Activated CD4-positive, alpha-beta T cell treated with anti-CD3 and anti-CD28 coated beads, Interleukin-2, amount 10 ng/mL, durations not matched to agents 24 days and 14 days (primary cell): ENCODE results near the gene MTCL1. TPM values are rescaled to one million over a fixed set of nuclear protein-coding genes. Genes with fewer than 3 reads are reported as not detected.

Experiments used
- DNase-seq: peaks from one replicate; pipeline ENCODE4 v3.0.0; 2022
- H3K27ac Mint-ChIP-seq: one replicate; pipeline ENCODE4 v1.8.0; 2022; ENCODE audit warnings: mild to moderate bottlenecking, mixed read lengths
- H3K27me3 Mint-ChIP-seq: one replicate; pipeline ENCODE4 v1.8.0; 2022; ENCODE audit warnings: mixed read lengths
- H3K36me3 Mint-ChIP-seq: one replicate; pipeline ENCODE4 v1.8.0; 2022; ENCODE audit warnings: low read depth, mild to moderate bottlenecking, mixed read lengths
- H3K4me1 Mint-ChIP-seq: one replicate; pipeline ENCODE4 v1.8.0; 2021; ENCODE audit warnings: mixed read lengths
- H3K4me3 Mint-ChIP-seq: one replicate; pipeline ENCODE4 v1.8.0; 2022; ENCODE audit warnings: mild to moderate bottlenecking, moderate library complexity, mixed read lengths
- H3K9me3 Mint-ChIP-seq: one replicate; pipeline ENCODE4 v1.8.0; 2021; ENCODE audit warnings: mixed read lengths
- intact Hi-C: fragments of 100-400 bp; cut with micrococcal nuclease; formaldehyde crosslinking; loops from one replicate; pipeline ENCODE4 v1.15.1; 2023
- total RNA-seq: library from RNA; stranded (reverse); gene quantifications from 2 replicates; pipeline ENCODE4 v1.2.3, GENCODE V29; 2022

Gene MTCL1
- total RNA-seq, 1 donor from 2014 or later = 0.09 TPM

DNA sequence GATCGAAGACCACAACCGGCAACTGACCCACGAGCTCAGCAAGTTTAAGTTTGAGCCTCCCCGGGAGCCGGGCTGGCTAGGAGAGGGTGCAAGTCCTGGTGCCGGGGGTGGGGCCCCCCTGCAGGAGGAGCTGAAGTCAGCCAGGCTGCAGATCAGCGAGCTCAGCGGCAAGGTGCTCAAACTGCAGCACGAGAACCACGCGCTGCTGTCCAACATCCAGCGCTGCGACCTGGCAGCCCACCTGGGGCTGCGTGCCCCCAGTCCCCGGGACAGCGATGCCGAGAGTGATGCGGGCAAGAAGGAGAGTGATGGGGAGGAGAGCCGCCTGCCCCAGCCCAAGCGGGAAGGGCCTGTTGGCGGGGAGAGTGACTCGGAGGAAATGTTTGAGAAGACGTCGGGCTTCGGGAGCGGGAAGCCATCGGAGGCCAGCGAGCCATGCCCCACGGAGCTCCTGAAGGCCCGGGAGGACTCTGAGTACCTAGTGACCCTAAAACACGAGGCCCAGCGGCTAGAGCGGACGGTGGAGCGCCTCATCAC lies 78.7 kb downstream of the MTCL1 start:
- no peaks in the 10 kb centered on the region for H3K27me3 Mint-ChIP-seq
- no peak for DNase-seq
- peaks cover 2% of the 10 kb centered on the region for H3K4me1 Mint-ChIP-seq
- H3K27ac Mint-ChIP-seq = no peak overlapping the region
- no peaks in the 10 kb centered on the region for H3K36me3 Mint-ChIP-seq
- H3K4me3 Mint-ChIP-seq = no peak overlapping the region
- H3K9me3 Mint-ChIP-seq = no peaks in the 10 kb centered on the region
- intact Hi-C loops = no loop called here

DNA sequence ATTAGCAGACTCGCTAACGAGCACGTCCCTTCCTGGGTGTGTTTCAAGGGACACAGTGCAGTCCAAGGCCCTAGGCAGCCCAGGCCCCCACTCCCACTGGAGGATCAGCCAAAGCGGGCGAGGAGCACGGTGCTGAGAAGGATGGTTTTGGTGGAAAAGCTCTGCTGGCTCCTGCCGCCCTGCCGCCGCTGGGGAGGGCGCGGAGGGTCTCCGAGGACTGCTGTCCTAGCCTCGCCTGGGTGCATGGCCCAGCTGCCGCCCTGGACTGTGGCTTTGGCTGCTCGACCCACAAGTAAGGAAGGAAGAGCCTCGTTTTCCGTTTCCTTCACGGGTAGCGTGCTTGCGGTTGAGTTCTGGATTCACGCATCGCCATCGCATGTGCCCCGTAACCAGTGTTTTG lies 79.9 kb downstream of the MTCL1 start:
- intact Hi-C loops = no loop called here
- Mint-ChIP-seq H3K36me3 (no peaks in the 10 kb centered on the region), H3K27me3 (no peaks in the 10 kb centered on the region), H3K4me3 (no peak overlapping the region), H3K27ac (no peak overlapping the region), H3K9me3 (no peaks in the 10 kb centered on the region), H3K4me1 (peaks cover 2% of the 10 kb centered on the region)
- no peak for DNase-seq

DNA sequence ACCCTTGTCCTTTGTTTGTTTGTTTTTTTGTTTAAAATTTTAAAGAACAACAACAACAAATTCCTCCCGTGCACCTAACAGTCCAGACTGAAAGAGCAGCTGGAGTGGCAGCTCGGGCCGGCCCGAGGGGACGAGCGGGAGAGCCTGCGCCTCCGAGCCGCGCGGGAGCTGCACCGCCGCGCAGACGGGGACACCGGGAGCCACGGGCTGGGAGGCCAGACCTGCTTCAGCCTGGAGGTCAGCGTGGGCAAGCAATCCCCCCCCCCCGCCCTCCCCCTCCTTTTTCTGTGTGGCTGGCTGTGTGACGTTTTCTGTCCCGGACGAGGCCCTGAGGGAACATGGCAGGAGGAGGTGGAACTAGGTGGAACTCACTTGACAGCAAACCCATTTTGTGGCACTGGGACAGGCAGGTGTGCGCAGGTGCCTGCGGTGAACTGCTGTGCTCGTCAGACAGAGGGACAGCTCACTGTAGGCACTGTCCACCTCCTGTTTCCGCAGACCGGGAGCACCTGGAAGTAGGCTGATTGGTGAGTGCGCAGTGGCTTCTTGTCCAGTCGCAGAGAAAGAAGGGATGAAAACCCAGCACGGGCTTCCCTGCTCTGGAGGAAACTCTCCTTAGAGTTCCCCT lies 80.6 kb downstream of the MTCL1 start:
- no peak for DNase-seq
- no peak overlapping the region for H3K4me3 Mint-ChIP-seq
- H3K9me3 Mint-ChIP-seq = no peaks in the 10 kb centered on the region
- no peak overlapping the region for H3K27ac Mint-ChIP-seq
- no peaks in the 10 kb centered on the region for H3K27me3 Mint-ChIP-seq
- intact Hi-C loops = no loop called here
- no peaks in the 10 kb centered on the region for H3K36me3 Mint-ChIP-seq
- peaks cover 2% of the 10 kb centered on the region for H3K4me1 Mint-ChIP-seq

DNA sequence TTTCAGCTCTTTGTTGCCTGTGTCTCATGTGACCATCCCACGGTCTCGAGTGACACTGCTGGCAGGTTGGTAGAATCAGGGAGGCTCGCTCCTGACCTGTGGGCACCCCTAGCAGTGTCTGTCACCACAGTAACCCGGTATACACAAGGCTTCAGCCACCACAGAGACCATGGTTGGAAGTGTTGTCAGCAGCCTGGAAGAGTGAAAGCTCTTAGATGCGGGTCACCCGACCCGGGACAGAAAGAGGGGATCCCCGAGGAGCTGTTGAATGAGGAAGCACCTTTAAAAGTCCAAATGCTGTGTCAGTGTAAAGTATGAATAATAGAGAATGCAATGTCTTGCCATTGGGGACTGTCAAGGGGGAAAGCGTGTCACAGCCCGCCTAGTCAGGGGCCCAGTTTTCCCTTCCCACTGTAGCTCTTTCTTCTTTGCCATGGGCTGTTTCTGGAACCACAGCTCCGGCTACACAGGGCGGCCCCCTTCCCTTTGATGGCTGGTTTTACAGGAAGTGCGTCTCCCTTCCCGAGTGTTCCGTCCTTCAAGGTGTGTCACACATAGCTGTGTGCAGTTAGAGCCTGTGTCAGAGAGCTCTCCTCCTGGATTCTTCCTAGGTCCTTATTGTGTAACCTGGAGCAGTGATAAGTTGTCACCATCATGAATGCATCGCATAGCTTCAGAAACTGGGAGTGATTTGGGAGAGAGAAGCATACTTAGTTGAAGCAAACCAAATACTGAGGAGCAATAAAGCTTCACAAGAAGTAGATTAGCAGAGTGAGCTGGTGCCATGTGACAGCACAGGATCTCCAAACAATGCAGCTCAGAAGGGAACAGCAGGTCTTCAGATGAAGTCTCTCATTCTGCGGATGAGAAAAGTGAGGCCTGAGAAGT lies 81.4 kb downstream of the MTCL1 start:
- H3K27me3 Mint-ChIP-seq = peaks cover under 1% of the 10 kb centered on the region
- peaks cover 2% of the 10 kb centered on the region for H3K4me1 Mint-ChIP-seq
- no peak for DNase-seq
- intact Hi-C loops = no loop called here
- no peak overlapping the region for H3K4me3 Mint-ChIP-seq
- H3K36me3 Mint-ChIP-seq = no peaks in the 10 kb centered on the region
- no peaks in the 10 kb centered on the region for H3K9me3 Mint-ChIP-seq
- H3K27ac Mint-ChIP-seq = no peak overlapping the region

DNA sequence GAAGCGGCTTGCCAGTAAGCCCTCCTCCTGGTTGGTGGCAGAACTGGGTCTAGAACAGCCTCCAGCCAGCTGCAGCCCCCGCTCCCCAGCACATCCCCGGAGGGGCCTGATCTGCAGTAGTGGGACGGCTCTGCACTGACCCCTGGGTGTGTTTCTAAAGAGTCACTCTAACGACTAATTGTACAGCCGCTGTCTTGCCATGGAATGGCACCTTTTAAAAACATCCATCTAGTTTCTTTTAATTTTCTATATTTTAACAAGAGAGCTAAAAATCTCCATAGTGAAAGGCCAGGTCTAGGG lies 82.0 kb downstream of the MTCL1 start:
- Mint-ChIP-seq H3K9me3 (no peaks in the 10 kb centered on the region), H3K27ac (no peak overlapping the region), H3K4me1 (peaks cover 2% of the 10 kb centered on the region), H3K4me3 (no peak overlapping the region), H3K27me3 (peaks cover 2% of the 10 kb centered on the region), H3K36me3 (no peaks in the 10 kb centered on the region)
- intact Hi-C loops = no loop called here
- no peak for DNase-seq

DNA sequence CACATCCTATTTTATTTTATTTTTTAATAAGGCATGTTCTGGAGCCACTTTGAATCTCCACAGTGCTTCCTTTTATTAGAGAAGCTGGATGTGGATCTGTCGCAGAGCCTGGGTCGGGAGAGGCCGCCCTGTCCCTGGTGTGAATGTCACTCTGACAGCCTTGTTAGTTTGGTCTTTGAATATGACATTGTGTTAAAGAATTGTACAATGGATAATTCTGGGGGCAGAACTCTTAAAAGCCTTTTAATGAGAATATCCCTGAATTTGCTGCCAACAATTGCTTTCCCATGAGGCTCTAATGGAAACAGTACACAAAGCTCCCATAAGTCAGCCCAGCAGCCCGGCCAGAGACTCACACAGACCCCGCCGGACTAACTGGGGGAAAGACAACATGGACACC lies 82.4 kb downstream of the MTCL1 start:
- H3K36me3 Mint-ChIP-seq = no peaks in the 10 kb centered on the region
- H3K9me3 Mint-ChIP-seq = no peaks in the 10 kb centered on the region
- intact Hi-C loops = no loop called here
- H3K27me3 Mint-ChIP-seq = peaks cover 2% of the 10 kb centered on the region
- peaks cover 2% of the 10 kb centered on the region for H3K4me1 Mint-ChIP-seq
- DNase-seq = no peak
- H3K27ac Mint-ChIP-seq = no peak overlapping the region
- no peak overlapping the region for H3K4me3 Mint-ChIP-seq

DNA sequence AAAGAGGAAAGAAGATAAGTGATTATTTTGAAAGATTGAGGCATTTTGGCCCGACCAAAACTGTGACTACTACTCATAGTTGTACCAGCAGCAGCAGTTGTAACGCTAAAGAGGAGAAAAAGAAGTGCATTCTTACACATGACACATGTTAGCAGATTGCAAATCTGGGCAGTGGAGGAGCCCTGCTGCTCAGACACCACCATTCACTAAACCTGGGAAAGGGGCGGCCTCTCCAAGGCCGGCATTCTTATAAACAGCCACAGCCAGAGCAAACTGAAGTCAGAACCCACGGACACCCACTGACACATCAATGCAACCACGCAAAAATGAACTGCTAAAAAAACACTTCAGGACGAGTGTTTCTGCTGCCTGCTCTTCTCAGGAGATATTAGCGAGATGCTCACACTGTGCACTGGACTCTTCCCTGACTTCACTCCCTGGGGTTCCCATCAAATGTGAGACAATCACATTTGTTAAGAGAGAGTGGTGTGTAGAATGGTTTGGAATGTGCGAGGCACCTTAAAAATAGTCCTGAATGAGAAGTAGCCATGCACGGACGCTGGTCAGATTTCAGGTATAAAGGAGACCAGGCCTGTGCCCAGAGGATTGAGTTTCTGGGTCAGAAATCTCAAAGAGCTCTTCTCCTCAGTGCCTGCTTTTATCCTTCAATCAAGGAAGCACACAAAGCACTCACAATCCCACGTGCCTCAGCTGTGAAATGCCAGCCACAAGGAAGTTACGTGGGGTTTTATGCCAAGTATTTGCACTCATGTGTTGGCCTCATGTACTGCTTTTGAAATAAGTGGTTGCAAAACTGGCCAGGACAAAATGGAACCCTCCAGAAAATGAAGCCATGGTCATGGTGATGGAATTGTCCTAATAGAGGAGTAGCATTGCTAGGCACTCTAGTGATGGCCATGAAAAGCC lies 83.4 kb downstream of the MTCL1 start:
- Mint-ChIP-seq H3K9me3 (no peaks in the 10 kb centered on the region), H3K4me3 (no peak overlapping the region), H3K27ac (no peak overlapping the region), H3K27me3 (peaks cover 2% of the 10 kb centered on the region), H3K4me1 (peaks cover 2% of the 10 kb centered on the region), H3K36me3 (no peaks in the 10 kb centered on the region)
- intact Hi-C loops = no loop called here
- no peak for DNase-seq

DNA sequence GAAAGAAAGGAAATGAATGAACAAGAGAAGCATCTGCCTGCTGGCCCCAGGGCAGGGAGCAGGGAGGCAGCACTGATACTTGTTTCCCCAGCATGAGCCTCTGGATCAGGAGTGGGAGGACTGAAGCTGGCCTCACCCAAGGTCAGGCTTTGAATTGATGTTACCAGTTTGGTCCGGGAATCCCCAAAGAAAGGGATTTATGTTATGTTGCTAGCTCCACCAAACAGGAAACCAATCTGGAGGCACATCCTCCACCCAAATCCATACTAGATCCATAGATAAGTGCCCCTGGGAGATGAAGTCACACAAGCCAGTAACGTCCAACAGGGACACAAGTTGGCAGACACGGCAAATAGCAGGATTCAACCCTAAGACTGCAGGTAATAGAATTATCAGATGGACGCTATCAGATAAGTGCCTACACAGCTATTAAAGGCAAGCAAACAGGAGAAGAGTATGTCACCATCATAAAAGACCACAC lies 85.9 kb downstream of the MTCL1 start:
- Mint-ChIP-seq H3K27ac (no peak overlapping the region), H3K9me3 (no peaks in the 10 kb centered on the region), H3K4me3 (no peak overlapping the region), H3K27me3 (peaks cover 8% of the 10 kb centered on the region), H3K36me3 (no peaks in the 10 kb centered on the region), H3K4me1 (peaks cover 6% of the 10 kb centered on the region)
- intact Hi-C loops = no loop called here
- DNase-seq = no peak

DNA sequence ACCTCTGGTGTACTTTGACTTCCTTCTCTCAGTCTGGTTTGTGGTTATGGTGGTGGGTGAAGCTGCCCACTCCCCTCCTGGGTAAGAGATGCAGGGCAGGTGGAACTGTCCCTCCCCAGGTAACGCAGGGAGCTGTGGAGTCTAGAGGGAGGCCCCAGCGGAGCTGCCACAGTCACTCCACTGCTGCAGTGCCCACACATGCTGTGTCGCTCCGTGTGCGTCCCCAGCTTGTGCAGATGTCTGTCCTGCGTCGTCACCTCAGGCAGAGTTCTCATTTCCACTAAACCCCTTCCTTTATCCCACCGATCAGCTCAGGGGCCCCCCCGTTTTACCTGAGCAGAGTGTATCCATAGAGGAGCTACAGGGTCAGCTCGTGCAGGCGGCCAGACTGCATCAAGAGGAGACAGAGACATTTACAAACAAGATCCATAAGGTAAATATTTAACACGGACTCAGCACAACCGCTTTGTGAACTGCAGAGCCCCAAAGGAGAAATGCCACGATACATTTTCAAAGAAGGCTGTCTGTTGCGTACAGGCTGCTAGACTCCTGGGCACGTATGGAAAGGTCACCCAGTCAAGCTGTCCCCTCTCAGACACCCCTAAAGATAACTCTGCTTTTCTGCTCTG lies 87.4 kb downstream of the MTCL1 start:
- Mint-ChIP-seq H3K4me1 (peaks cover 4% of the 10 kb centered on the region), H3K36me3 (no peaks in the 10 kb centered on the region), H3K27ac (no peak overlapping the region), H3K27me3 (peaks cover 8% of the 10 kb centered on the region), H3K4me3 (no peak overlapping the region), H3K9me3 (no peaks in the 10 kb centered on the region)
- no peak for DNase-seq
- intact Hi-C loops = no loop called here

DNA sequence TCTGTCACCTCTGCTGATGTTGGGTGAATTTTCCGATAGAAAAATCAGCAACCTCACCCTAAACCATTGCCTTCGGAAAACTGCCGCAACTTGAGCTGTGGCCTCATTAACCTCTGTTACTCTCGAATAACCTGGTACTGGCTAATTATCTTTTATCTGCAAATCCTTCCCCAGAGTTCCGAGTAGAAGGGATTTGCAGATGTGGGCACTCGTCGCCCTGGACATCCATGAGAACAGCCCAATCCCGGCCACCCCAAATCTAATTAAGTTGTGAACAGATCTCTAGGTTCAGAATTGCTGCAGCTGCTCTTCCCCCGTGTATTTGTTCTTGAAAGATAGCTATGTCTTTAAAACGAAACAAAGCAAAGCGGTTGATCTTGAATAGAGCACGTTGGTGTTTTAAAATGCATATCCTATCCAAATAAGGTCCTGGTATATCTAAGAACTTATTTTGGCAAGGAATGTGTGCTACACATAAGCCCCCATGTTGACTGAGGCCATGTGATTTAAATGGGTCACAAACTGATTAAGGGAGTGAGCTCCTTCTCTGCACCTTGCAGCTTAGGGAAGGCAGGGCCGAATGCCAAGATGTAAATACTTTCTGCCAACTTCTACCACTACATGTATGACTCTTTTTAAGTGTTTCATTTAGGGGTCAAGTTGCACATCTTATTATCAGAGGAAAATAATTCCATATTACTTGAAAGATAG lies 88.2 kb downstream of the MTCL1 start:
- H3K9me3 Mint-ChIP-seq = no peaks in the 10 kb centered on the region
- DNase-seq = no peak

DNA sequence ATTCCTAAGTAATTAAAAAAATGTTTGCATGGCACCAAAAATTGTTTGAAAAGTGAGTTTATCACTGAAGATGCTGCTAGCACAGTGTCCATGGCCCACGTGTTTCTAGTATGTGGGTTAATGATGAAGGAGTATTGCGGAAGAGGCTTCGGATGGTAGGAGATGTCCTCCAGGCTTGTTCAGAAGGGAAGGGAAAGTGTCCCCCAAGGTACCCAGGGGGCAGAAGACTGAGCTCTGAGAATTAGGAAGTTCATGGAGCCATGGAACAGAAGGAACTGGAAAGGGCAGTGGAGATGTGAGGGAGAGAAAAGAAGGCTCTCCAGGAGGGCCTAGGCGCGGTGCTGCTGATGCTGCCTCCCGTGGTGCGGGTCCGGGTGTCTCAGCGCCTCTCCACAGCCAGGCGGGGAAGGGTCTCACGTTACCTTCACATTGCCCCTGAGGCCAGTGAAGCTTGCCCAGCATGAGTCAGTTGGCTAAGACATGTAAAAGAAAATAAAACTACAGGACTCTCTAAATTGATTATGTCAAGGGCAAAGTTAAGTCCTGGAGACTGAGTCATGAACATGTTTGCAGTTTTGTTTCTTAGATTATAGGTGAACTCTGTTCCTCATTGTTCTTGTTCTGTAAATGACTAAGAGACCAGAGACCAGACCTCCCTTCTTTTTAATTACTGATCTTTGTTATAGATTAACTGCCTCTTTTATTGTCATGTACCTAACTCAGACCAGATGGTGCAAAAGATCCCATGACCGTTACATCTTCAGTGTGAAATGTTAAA lies 89.0 kb downstream of the MTCL1 start:
- intact Hi-C loops = no loop called here
- Mint-ChIP-seq H3K4me1 (peaks cover 4% of the 10 kb centered on the region), H3K27ac (no peak overlapping the region), H3K4me3 (no peak overlapping the region), H3K36me3 (no peaks in the 10 kb centered on the region), H3K9me3 (no peaks in the 10 kb centered on the region), H3K27me3 (peaks cover 8% of the 10 kb centered on the region)
- DNase-seq = no peak

More for the DNA sequence above, 88.2 kb downstream of the MTCL1 start:
- no peaks in the 10 kb centered on the region for H3K36me3 Mint-ChIP-seq
- H3K27ac Mint-ChIP-seq = no peak overlapping the region
- intact Hi-C loops = no loop called here
- peaks cover 8% of the 10 kb centered on the region for H3K27me3 Mint-ChIP-seq
- H3K4me3 Mint-ChIP-seq = no peak overlapping the region
- peaks cover 4% of the 10 kb centered on the region for H3K4me1 Mint-ChIP-seq

DNA sequence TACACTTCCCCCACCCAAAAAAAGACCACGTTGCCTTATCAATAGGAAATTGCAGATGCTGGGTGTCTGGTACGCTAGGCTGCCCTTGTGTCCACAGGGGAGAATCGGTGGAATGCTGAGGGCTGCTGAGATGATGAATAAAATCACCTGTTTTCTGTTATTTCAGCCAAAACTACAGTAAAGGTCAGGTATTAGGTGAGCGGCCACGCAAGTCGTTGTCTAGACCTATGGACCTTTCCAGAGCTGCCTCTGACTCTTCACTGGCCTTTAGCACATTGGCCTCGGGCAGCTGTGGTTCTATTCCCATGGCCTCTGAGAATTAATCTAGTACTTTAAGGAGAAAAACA lies 89.6 kb downstream of the MTCL1 start:
- Mint-ChIP-seq H3K36me3 (no peaks in the 10 kb centered on the region), H3K4me1 (peaks cover 4% of the 10 kb centered on the region), H3K27ac (no peak overlapping the region), H3K27me3 (peaks cover 8% of the 10 kb centered on the region), H3K9me3 (no peaks in the 10 kb centered on the region), H3K4me3 (no peak overlapping the region)
- DNase-seq = no peak
- intact Hi-C loops = no loop called here
